ENCODE data around the gene GRIN3A. TPM values are rescaled to one million over a fixed set of nuclear protein-coding genes. Genes with fewer than 3 reads are reported as not detected.
"Not testable (repeated sequence)": the region's sequence is repeated elsewhere in the genome, so short reads cannot be mapped to it uniquely, and the experiment has no call there.

The GRIN3A gene
- total RNA-seq, 1 donor from 2014 or later, result not detected

DNA sequence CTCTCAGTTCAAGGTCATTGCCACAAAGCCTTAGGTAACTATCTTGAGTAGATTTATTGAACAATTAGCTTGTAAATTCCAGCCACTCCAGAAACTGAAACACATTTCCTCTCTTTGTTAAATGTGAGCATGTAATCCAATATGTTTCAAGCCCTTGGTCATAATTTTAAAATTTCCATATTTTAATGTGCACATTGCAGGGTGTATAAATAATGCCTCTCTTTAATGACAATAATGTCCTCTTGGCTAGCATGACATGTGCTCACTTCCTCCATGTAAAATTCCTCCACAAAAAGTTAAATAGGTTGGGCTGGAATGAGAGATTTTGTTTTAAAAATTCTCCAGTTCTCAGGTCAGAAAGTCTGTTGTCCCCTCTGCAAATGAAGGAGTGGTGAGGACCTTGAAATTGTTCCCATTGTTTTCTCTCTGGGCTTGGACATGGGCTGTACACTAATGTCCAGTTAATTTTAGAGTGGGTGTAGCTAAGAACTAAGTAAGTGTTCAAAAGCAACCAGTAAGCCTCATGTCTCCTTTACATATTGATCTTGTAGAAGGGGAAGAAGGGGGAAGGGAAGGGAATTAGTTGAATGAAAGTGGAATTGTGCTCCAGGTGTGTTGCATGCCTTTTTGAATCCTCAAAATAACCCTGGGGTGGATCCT is 146.5 kb downstream of the GRIN3A start:
- TF ChIP-seq, protein P1, sequence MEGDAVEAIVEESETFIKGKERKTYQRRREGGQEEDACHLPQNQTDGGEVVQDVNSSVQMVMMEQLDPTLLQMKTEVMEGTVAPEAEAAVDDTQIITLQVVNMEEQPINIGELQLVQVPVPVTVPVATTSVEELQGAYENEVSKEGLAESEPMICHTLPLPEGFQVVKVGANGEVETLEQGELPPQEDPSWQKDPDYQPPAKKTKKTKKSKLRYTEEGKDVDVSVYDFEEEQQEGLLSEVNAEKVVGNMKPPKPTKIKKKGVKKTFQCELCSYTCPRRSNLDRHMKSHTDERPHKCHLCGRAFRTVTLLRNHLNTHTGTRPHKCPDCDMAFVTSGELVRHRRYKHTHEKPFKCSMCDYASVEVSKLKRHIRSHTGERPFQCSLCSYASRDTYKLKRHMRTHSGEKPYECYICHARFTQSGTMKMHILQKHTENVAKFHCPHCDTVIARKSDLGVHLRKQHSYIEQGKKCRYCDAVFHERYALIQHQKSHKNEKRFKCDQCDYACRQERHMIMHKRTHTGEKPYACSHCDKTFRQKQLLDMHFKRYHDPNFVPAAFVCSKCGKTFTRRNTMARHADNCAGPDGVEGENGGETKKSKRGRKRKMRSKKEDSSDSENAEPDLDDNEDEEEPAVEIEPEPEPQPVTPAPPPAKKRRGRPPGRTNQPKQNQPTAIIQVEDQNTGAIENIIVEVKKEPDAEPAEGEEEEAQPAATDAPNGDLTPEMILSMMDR (IDR thresholded peaks at IDR 0.05; ENCODE audit: insufficient read depth, low read length, poor library complexity, severe bottlenecking), result no peak
- no peak for DNase-seq (ENCODE audit: low read depth)
- Histone ChIP-seq H3K27me3 (ENCODE audit: control insufficient read depth, insufficient read depth, low read length) (no peaks in the 10 kb centered on the region), H3K36me3 (ENCODE audit: control insufficient read depth, insufficient read depth, low read length) (no peaks in the 10 kb centered on the region), H3K4me3 (ENCODE audit: low read depth, low read length) (no peak overlapping the region)

DNA sequence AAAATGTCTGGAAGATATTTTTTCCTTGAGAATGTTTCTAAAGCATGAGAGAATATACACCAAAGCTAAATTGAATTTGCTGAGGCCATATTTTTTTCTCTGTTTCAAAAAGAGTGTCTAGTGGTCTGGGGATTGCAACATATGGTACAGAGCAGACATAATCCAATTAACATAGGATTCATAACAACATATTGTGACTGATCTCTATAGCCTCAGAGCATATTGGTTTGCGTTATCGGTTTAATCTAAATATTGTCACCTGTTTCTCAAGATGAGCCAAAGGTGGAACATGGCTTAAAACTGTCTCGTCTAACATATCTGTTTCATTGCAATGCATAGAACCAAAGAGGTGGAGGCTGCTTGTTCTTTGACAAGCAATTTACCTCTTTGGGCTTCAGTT is 147.5 kb downstream of the GRIN3A start:
- no peak for DNase-seq (ENCODE audit: low read depth)
- H3K4me3 ChIP-seq (ENCODE audit: low read depth, low read length), result no peak overlapping the region
- TF ChIP-seq, protein P1 (IDR thresholded peaks at IDR 0.05; ENCODE audit: insufficient read depth, low read length, poor library complexity, severe bottlenecking), result no peak
- no peaks in the 10 kb centered on the region for H3K36me3 ChIP-seq (ENCODE audit: control insufficient read depth, insufficient read depth, low read length)
- H3K27me3 ChIP-seq (ENCODE audit: control insufficient read depth, insufficient read depth, low read length), result no peaks in the 10 kb centered on the region

DNA sequence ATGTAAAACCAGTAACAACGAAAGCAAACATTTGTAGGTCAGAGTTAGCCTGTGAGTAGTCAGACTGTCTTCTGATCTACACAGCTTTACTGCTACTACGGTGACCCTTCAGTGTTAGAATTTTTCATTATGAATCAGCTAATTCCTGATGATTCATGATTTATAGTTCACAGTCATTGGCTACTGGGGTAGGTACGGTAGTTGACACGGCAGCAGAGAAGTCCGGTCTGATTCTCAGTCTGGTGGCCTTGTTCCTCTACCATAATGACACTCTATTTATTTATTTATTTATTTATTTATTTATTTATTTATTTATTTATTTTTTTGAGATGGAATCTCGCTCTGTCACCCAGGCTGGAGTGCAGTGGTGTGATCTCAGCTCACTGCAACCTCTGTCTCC is 148.4 kb downstream of the GRIN3A start:
- not testable (repeated sequence) for H3K27me3 ChIP-seq (ENCODE audit: control insufficient read depth, insufficient read depth, low read length); DNase-seq (ENCODE audit: low read depth); H3K36me3 ChIP-seq (ENCODE audit: control insufficient read depth, insufficient read depth, low read length); H3K4me3 ChIP-seq (ENCODE audit: low read depth, low read length)

DNA sequence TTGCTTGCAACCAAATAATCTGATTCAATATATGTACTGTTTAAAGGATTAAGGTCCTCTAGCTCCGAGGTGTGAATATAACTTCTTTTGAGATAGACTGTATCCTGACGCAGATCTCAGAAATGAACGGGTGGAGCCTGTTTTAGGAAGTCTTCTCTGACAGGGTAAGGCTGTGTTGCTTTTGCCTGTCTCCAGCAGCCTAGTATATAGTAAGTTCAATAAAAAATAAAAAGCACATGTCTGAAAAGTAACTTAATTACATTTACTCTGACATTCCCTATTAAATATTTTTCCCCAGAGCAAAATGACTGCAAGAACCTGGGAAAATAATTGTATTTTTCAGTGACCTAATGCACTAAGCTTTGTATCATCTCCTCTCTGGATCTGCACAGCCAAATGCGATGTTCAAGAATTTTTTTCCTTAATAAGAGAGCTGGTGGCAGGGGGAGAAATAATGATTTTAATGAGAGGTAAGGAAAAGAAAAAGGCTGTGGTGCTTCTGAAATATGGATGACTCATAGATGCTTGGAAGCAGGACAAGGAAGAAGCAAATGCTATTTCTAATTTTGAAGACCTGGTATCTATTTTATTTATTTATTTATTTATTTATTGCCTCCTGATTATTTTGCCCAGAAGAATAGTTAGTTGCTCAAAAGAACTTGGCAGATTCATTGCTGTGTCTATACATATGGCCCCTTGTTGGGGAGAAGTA is 151.0 kb downstream of the GRIN3A start:
- H3K36me3 ChIP-seq (ENCODE audit: control insufficient read depth, insufficient read depth, low read length), result no peaks in the 10 kb centered on the region
- no peak for DNase-seq (ENCODE audit: low read depth)
- no peak overlapping the region for H3K4me3 ChIP-seq (ENCODE audit: low read depth, low read length)
- TF ChIP-seq, protein P1 (IDR thresholded peaks at IDR 0.05; ENCODE audit: insufficient read depth, low read length, poor library complexity, severe bottlenecking), result no peak
- no peaks in the 10 kb centered on the region for H3K27me3 ChIP-seq (ENCODE audit: control insufficient read depth, insufficient read depth, low read length)

DNA sequence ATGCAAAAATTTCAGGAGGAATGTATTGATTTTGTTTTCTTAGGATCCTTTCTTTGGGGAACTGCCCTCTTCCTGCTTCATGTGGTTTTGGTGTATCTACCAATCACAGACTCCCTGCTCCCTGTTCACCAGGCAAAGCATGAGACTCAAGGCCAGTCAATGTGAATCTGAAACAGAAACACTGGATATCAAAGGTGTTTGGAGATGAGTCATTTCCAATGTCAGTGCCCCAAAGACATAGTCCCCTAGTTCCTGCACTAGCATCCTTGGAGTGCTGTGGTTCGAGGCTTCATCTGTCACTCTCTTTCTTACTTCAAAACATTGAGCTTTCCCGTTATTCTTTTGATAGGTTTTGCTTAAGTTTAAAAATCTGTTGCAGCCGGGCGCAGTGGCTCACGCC is 151.8 kb downstream of the GRIN3A start:
- Histone ChIP-seq H3K27me3 (ENCODE audit: control insufficient read depth, insufficient read depth, low read length) (no peaks in the 10 kb centered on the region), H3K4me3 (ENCODE audit: low read depth, low read length) (no peak overlapping the region), H3K36me3 (ENCODE audit: control insufficient read depth, insufficient read depth, low read length) (no peaks in the 10 kb centered on the region)
- TF ChIP-seq, protein P1 (IDR thresholded peaks at IDR 0.05; ENCODE audit: insufficient read depth, low read length, poor library complexity, severe bottlenecking), result no peak
- DNase-seq (ENCODE audit: low read depth), result no peak

DNA sequence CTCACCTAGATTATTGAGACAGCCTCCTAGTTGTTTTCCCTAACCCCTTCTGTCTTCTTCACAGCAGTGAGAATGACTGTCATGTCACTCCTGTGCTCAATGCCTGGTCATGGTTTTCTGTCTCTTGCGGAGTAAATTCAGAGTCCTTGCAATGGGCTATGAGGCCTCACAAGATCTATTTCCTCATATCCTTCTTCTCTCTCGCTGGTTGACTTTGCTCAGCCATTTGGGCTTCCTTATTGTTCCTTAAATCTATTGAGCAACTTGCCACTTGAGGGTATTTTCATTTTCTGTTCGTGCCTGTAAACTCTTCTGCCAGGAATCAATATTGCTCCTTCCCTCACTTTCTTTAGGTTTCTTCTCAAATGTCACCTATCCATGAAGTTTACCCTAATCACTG is 152.7 kb downstream of the GRIN3A start:
- Histone ChIP-seq H3K27me3 (ENCODE audit: control insufficient read depth, insufficient read depth, low read length) (no peaks in the 10 kb centered on the region), H3K36me3 (ENCODE audit: control insufficient read depth, insufficient read depth, low read length) (no peaks in the 10 kb centered on the region), H3K4me3 (ENCODE audit: low read depth, low read length) (no peak overlapping the region)
- no peak for DNase-seq (ENCODE audit: low read depth)
- TF ChIP-seq, protein P1 (IDR thresholded peaks at IDR 0.05; ENCODE audit: insufficient read depth, low read length, poor library complexity, severe bottlenecking), result no peak
